Measurements from ENCODE around the gene SLC29A3.

Gene SLC29A3

GRCh38 chr10:71278691-71279588, 40.1 kb upstream of the SLC29A3 start:
- no peak overlapping the region for H3K4me3 ChIP-seq (ENCODE audit: low read length in 2 of 2)
- H3K9ac ChIP-seq (ENCODE audit: low read depth, low read length, poor library complexity): peak overlapping the region; percentile 67
- H2AFZ ChIP-seq (ENCODE audit: low read length): no peak overlapping the region
- no CpG with 5 or more reads among the region's 19 CpGs for WGBS, 2 donors (ENCODE audit: extremely low coverage in 2 of 2, insufficient read length in 2 of 2, insufficient replicate concordance in 1 of 2)
- H3K4me2 ChIP-seq (ENCODE audit: insufficient read depth, low read length, poor library complexity, severe bottlenecking): no peak overlapping the region
- H3K36me3 ChIP-seq (replicated peaks in 1 of 2; ENCODE audit: control insufficient read depth in 2 of 2, insufficient read depth in 2 of 2, low read length in 2 of 2): no peaks in the 10 kb centered on the region
- H2BK5ac ChIP-seq (ENCODE audit: low read length): peak overlapping the region; percentile 58
- H3K4me1 ChIP-seq (ENCODE audit: control insufficient read depth in 2 of 2, insufficient read depth in 1 of 2, low read depth in 1 of 2, low read length in 2 of 2): peaks cover 0 to 10% of the 10 kb centered on the region in 2 donors
- H4K8ac ChIP-seq (ENCODE audit: low read depth, low read length): peak overlapping the region; percentile 76
- H2BK120ac ChIP-seq (ENCODE audit: low read depth, low read length): no peak overlapping the region
- H3K27ac ChIP-seq (replicated peaks; ENCODE audit: low read length): no peak overlapping the region
- peak overlapping the region; percentile 82 for H3K23ac ChIP-seq (ENCODE audit: low read depth, low read length, poor library complexity)
- H2BK15ac ChIP-seq (ENCODE audit: low read length): peak overlapping the region; percentile 84
- H3K18ac ChIP-seq (ENCODE audit: low read length): peak overlapping the region; percentile 92
- peak overlapping the region; percentile 96 for H3K14ac ChIP-seq (ENCODE audit: low read length)
- no peak overlapping the region for H3K4ac ChIP-seq (ENCODE audit: low read length)
- no peaks in the 10 kb centered on the region for H3K79me1 ChIP-seq (ENCODE audit: low read depth, low read length)
- peak overlapping the region; percentile 75 for H4K91ac ChIP-seq (ENCODE audit: low read depth, low read length, poor library complexity)
- H2AK5ac ChIP-seq (ENCODE audit: low read depth, low read length): peak overlapping the region; percentile 47
- no peaks in the 10 kb centered on the region for H3K9me3 ChIP-seq (replicated peaks in 1 of 2; ENCODE audit: control insufficient read depth in 2 of 2, insufficient read depth in 1 of 2, low read depth in 1 of 2, low read length in 2 of 2)
- H2BK12ac ChIP-seq (ENCODE audit: low read length): peak overlapping the region; percentile 66
- DNase-seq (ENCODE audit: low spot score): no peak
- peaks cover 0 to 7% (median 0%) of the 10 kb centered on the region in 3 experiments for H3K27me3 ChIP-seq (ENCODE audit: control insufficient read depth in 3 of 3, insufficient read depth in 3 of 3, low read depth in 1 of 3, low read length in 3 of 3)

- H3K14ac ChIP-seq (ENCODE audit: low read length): peak overlapping the region; percentile 65
- H3K4me3 ChIP-seq (ENCODE audit: low read length in 2 of 2): no peak overlapping the region
- H3K18ac ChIP-seq (ENCODE audit: low read length): peak overlapping the region; percentile 86
- H3K4me1 ChIP-seq (ENCODE audit: control insufficient read depth in 2 of 2, insufficient read depth in 1 of 2, low read depth in 1 of 2, low read length in 2 of 2): peaks cover 0 to 11% of the 10 kb centered on the region in 2 donors
- H3K9ac ChIP-seq (ENCODE audit: low read depth, low read length, poor library complexity): peak overlapping the region; percentile 38
- H3K4ac ChIP-seq (ENCODE audit: low read length): no peak overlapping the region
- H3K4me2 ChIP-seq (ENCODE audit: insufficient read depth, low read length, poor library complexity, severe bottlenecking): no peak overlapping the region
- H3K27me3 ChIP-seq (ENCODE audit: control insufficient read depth in 3 of 3, insufficient read depth in 3 of 3, low read depth in 1 of 3, low read length in 3 of 3): peaks cover 0 to 7% (median 0%) of the 10 kb centered on the region in 3 experiments
- H2AK5ac ChIP-seq (ENCODE audit: low read depth, low read length): peak overlapping the region; percentile 47
- no peak overlapping the region for H2AFZ ChIP-seq (ENCODE audit: low read length)
- H3K36me3 ChIP-seq (replicated peaks in 1 of 2; ENCODE audit: control insufficient read depth in 2 of 2, insufficient read depth in 2 of 2, low read length in 2 of 2): no peaks in the 10 kb centered on the region
- no peak for DNase-seq (ENCODE audit: low spot score)
- H2BK5ac ChIP-seq (ENCODE audit: low read length): peak overlapping the region; percentile 58
- peak overlapping the region; percentile 82 for H3K23ac ChIP-seq (ENCODE audit: low read depth, low read length, poor library complexity)
- H3K79me1 ChIP-seq (ENCODE audit: low read depth, low read length): peaks cover 2% of the 10 kb centered on the region
- no CpG with 5 or more reads among the region's 22 CpGs for WGBS, 2 donors (ENCODE audit: extremely low coverage in 2 of 2, insufficient read length in 2 of 2, insufficient replicate concordance in 1 of 2)
- H2BK15ac ChIP-seq (ENCODE audit: low read length): peak overlapping the region; percentile 84
- H4K91ac ChIP-seq (ENCODE audit: low read depth, low read length, poor library complexity): peak overlapping the region; percentile 97
- no peak overlapping the region for H3K27ac ChIP-seq (replicated peaks; ENCODE audit: low read length)
- H2BK120ac ChIP-seq (ENCODE audit: low read depth, low read length): no peak overlapping the region
- H4K8ac ChIP-seq (ENCODE audit: low read depth, low read length): peak overlapping the region; percentile 9
- peak overlapping the region; percentile 50 for H2BK12ac ChIP-seq (ENCODE audit: low read length)
- no peaks in the 10 kb centered on the region for H3K9me3 ChIP-seq (replicated peaks in 1 of 2; ENCODE audit: control insufficient read depth in 2 of 2, insufficient read depth in 1 of 2, low read depth in 1 of 2, low read length in 2 of 2)
These were observed 39.4 kb upstream of the SLC29A3 start for GRCh38 chr10:71279590-71280170.

GRCh38 chr10:71280216-71280615, 38.8 kb upstream of the SLC29A3 start:
- H3K4ac ChIP-seq (ENCODE audit: low read length): no peak overlapping the region
- no peak overlapping the region for H2AFZ ChIP-seq (ENCODE audit: low read length)
- H4K91ac ChIP-seq (ENCODE audit: low read depth, low read length, poor library complexity): no peak overlapping the region
- peaks cover 3% of the 10 kb centered on the region for H3K79me1 ChIP-seq (ENCODE audit: low read depth, low read length)
- H2BK5ac ChIP-seq (ENCODE audit: low read length): peak overlapping the region; percentile 58
- no CpG with 5 or more reads among the region's 5 CpGs for WGBS, 2 donors (ENCODE audit: extremely low coverage in 2 of 2, insufficient read length in 2 of 2, insufficient replicate concordance in 1 of 2)
- H3K14ac ChIP-seq (ENCODE audit: low read length): no peak overlapping the region
- no peak overlapping the region for H3K9ac ChIP-seq (ENCODE audit: low read depth, low read length, poor library complexity)
- no peak overlapping the region for H2BK120ac ChIP-seq (ENCODE audit: low read depth, low read length)
- H3K4me2 ChIP-seq (ENCODE audit: insufficient read depth, low read length, poor library complexity, severe bottlenecking): no peak overlapping the region
- H3K23ac ChIP-seq (ENCODE audit: low read depth, low read length, poor library complexity): peak overlapping the region; percentile 48
- no peak for DNase-seq (ENCODE audit: low spot score)
- H2BK12ac ChIP-seq (ENCODE audit: low read length): no peak overlapping the region
- H3K18ac ChIP-seq (ENCODE audit: low read length): peak overlapping the region; percentile 86
- no peaks in the 10 kb centered on the region for H3K9me3 ChIP-seq (replicated peaks in 1 of 2; ENCODE audit: control insufficient read depth in 2 of 2, insufficient read depth in 1 of 2, low read depth in 1 of 2, low read length in 2 of 2)
- no peaks in the 10 kb centered on the region for H3K36me3 ChIP-seq (replicated peaks in 1 of 2; ENCODE audit: control insufficient read depth in 2 of 2, insufficient read depth in 2 of 2, low read length in 2 of 2)
- H3K27ac ChIP-seq (replicated peaks; ENCODE audit: low read length): no peak overlapping the region
- peaks cover 0 to 7% (median 0%) of the 10 kb centered on the region in 3 experiments for H3K27me3 ChIP-seq (ENCODE audit: control insufficient read depth in 3 of 3, insufficient read depth in 3 of 3, low read depth in 1 of 3, low read length in 3 of 3)
- H2AK5ac ChIP-seq (ENCODE audit: low read depth, low read length): peak overlapping the region; percentile 47
- peaks cover 0 to 12% of the 10 kb centered on the region in 2 donors for H3K4me1 ChIP-seq (ENCODE audit: control insufficient read depth in 2 of 2, insufficient read depth in 1 of 2, low read depth in 1 of 2, low read length in 2 of 2)
- no peak overlapping the region for H3K4me3 ChIP-seq (ENCODE audit: low read length in 2 of 2)
- peak overlapping the region; percentile 84 for H2BK15ac ChIP-seq (ENCODE audit: low read length)
- no peak overlapping the region for H4K8ac ChIP-seq (ENCODE audit: low read depth, low read length)

GRCh38 chr10:71280825-71281224, 38.2 kb upstream of the SLC29A3 start:
- Histone ChIP-seq H3K4me3 (ENCODE audit: low read length in 2 of 2) (no peak overlapping the region), H2BK15ac (ENCODE audit: low read length) (no peak overlapping the region), H2BK120ac (ENCODE audit: low read depth, low read length) (no peak overlapping the region), H3K4ac (ENCODE audit: low read length) (no peak overlapping the region), H2BK5ac (ENCODE audit: low read length) (no peak overlapping the region), H3K18ac (ENCODE audit: low read length) (no peak overlapping the region), H2AFZ (ENCODE audit: low read length) (no peak overlapping the region), H2BK12ac (ENCODE audit: low read length) (no peak overlapping the region), H3K79me1 (ENCODE audit: low read depth, low read length) (peaks cover 6% of the 10 kb centered on the region), H3K27me3 (ENCODE audit: control insufficient read depth in 3 of 3, insufficient read depth in 3 of 3, low read depth in 1 of 3, low read length in 3 of 3) (peaks cover 0 to 3% (median 0%) of the 10 kb centered on the region in 3 experiments), H3K4me1 (ENCODE audit: control insufficient read depth in 2 of 2, insufficient read depth in 1 of 2, low read depth in 1 of 2, low read length in 2 of 2) (peaks cover 0 to 12% of the 10 kb centered on the region in 2 donors), H3K23ac (ENCODE audit: low read depth, low read length, poor library complexity) (no peak overlapping the region), H3K9ac (ENCODE audit: low read depth, low read length, poor library complexity) (no peak overlapping the region), H4K91ac (ENCODE audit: low read depth, low read length, poor library complexity) (no peak overlapping the region), H3K27ac (replicated peaks; ENCODE audit: low read length) (no peak overlapping the region), H3K9me3 (replicated peaks in 1 of 2; ENCODE audit: control insufficient read depth in 2 of 2, insufficient read depth in 1 of 2, low read depth in 1 of 2, low read length in 2 of 2) (no peaks in the 10 kb centered on the region), H3K4me2 (ENCODE audit: insufficient read depth, low read length, poor library complexity, severe bottlenecking) (no peak overlapping the region), H3K36me3 (replicated peaks in 1 of 2; ENCODE audit: control insufficient read depth in 2 of 2, insufficient read depth in 2 of 2, low read length in 2 of 2) (no peaks in the 10 kb centered on the region), H4K8ac (ENCODE audit: low read depth, low read length) (no peak overlapping the region), H3K14ac (ENCODE audit: low read length) (no peak overlapping the region), H2AK5ac (ENCODE audit: low read depth, low read length) (no peak overlapping the region)
- WGBS, 2 donors (ENCODE audit: extremely low coverage in 2 of 2, insufficient read length in 2 of 2, insufficient replicate concordance in 1 of 2): no CpG with 5 or more reads among the region's 3 CpGs
- DNase-seq (ENCODE audit: low spot score): no peak
